ENCODE measurements around the gene ERP29. TPM values are rescaled to one million over a fixed set of nuclear protein-coding genes. Genes with fewer than 3 reads are reported as not detected.
"Not testable (repeated sequence)": the region's sequence is repeated elsewhere in the genome, so short reads cannot be mapped to it uniquely, and the experiment has no call there.

Gene ERP29
- total and polyA plus RNA-seq, 4 donors: 35.6 to 140 (median 57.1) TPM

DNA sequence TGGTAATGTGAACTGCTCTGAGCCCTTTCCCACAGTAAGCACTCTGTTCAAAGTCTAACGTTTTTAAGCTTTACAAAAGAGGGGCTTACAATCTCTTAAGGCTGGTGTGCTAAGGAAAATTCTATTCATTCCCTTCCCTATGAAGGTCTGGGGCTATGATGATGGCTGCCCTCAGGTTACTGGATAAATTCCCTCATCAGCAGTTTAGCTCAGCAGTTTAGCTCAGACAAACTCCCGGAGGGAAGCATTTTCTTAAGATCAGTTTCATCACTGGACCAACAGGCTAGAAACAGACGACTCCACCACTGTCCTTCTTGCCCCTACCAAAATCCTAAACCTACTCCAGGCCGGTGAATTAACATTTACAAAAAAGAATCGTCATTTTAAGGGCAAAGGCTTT, 19.1 kb downstream of the ERP29 start (continued):
- TF ChIP-seq, protein P1, sequence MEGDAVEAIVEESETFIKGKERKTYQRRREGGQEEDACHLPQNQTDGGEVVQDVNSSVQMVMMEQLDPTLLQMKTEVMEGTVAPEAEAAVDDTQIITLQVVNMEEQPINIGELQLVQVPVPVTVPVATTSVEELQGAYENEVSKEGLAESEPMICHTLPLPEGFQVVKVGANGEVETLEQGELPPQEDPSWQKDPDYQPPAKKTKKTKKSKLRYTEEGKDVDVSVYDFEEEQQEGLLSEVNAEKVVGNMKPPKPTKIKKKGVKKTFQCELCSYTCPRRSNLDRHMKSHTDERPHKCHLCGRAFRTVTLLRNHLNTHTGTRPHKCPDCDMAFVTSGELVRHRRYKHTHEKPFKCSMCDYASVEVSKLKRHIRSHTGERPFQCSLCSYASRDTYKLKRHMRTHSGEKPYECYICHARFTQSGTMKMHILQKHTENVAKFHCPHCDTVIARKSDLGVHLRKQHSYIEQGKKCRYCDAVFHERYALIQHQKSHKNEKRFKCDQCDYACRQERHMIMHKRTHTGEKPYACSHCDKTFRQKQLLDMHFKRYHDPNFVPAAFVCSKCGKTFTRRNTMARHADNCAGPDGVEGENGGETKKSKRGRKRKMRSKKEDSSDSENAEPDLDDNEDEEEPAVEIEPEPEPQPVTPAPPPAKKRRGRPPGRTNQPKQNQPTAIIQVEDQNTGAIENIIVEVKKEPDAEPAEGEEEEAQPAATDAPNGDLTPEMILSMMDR (IDR thresholded peaks at IDR 0.05; ENCODE audit: low read depth, low read length, missing input control): no peak

DNA sequence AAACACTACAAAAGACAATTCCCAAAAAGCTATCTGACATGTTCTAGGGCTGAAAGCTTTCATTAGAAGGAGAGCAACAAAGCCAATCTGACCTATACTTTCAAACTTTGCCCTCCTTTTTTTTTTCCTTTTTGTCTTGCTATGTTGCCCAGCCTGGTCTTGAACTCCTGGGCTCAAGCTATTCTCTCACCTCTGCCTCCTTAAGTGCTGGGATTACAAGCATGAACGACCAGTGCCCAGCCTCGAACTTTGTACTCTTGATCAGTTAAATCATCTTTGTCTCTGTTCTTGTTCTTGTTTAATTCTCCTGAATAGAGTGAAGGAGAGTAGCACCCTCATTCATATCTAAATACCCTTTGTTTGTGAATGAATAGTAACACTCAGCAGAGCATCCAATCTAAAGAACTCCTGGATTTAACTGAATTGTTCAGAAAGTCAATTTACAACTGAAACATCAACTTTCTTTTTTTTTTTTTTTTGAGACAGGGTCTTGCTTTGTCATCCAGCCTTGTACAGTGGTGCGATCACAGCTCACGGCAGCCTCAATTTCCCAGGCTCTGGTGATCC, 22.1 kb downstream of the ERP29 start:
- H3K9me3 ChIP-seq (ENCODE audit: control insufficient read depth in 4 of 4, low read length in 3 of 4): no peaks in the 10 kb centered on the region
- no peaks in the 10 kb centered on the region for H3K4me1 ChIP-seq (ENCODE audit: control insufficient read depth in 4 of 4, insufficient read depth in 4 of 4, low read length in 3 of 4)
- H3K9ac ChIP-seq (ENCODE audit: low read depth in 1 of 2, low read length in 2 of 2): no peak overlapping the region
- WGBS: 80% methylated on average over 4 of the region's 4 CpGs
- TF ChIP-seq, protein P2, sequence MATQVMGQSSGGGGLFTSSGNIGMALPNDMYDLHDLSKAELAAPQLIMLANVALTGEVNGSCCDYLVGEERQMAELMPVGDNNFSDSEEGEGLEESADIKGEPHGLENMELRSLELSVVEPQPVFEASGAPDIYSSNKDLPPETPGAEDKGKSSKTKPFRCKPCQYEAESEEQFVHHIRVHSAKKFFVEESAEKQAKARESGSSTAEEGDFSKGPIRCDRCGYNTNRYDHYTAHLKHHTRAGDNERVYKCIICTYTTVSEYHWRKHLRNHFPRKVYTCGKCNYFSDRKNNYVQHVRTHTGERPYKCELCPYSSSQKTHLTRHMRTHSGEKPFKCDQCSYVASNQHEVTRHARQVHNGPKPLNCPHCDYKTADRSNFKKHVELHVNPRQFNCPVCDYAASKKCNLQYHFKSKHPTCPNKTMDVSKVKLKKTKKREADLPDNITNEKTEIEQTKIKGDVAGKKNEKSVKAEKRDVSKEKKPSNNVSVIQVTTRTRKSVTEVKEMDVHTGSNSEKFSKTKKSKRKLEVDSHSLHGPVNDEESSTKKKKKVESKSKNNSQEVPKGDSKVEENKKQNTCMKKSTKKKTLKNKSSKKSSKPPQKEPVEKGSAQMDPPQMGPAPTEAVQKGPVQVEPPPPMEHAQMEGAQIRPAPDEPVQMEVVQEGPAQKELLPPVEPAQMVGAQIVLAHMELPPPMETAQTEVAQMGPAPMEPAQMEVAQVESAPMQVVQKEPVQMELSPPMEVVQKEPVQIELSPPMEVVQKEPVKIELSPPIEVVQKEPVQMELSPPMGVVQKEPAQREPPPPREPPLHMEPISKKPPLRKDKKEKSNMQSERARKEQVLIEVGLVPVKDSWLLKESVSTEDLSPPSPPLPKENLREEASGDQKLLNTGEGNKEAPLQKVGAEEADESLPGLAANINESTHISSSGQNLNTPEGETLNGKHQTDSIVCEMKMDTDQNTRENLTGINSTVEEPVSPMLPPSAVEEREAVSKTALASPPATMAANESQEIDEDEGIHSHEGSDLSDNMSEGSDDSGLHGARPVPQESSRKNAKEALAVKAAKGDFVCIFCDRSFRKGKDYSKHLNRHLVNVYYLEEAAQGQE (IDR thresholded peaks at IDR 0.05): no peak
- TF ChIP-seq, protein P3, sequence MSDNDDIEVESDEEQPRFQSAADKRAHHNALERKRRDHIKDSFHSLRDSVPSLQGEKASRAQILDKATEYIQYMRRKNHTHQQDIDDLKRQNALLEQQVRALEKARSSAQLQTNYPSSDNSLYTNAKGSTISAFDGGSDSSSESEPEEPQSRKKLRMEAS (IDR thresholded peaks at IDR 0.05): no peak
- TF ChIP-seq, protein P4, sequence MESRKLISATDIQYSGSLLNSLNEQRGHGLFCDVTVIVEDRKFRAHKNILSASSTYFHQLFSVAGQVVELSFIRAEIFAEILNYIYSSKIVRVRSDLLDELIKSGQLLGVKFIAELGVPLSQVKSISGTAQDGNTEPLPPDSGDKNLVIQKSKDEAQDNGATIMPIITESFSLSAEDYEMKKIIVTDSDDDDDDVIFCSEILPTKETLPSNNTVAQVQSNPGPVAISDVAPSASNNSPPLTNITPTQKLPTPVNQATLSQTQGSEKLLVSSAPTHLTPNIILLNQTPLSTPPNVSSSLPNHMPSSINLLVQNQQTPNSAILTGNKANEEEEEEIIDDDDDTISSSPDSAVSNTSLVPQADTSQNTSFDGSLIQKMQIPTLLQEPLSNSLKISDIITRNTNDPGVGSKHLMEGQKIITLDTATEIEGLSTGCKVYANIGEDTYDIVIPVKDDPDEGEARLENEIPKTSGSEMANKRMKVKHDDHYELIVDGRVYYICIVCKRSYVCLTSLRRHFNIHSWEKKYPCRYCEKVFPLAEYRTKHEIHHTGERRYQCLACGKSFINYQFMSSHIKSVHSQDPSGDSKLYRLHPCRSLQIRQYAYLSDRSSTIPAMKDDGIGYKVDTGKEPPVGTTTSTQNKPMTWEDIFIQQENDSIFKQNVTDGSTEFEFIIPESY (IDR thresholded peaks at IDR 0.05): no peak
- TF ChIP-seq FOXA1 (IDR thresholded peaks at IDR 0.05): no peak
- no peak for TF ChIP-seq GABPA (IDR thresholded peaks at IDR 0.05 in 1 of 2, conservative IDR thresholded peaks at IDR 0.05 in 1 of 2)
- TF ChIP-seq HNF4G (IDR thresholded peaks at IDR 0.05): no peak
- TF ChIP-seq HNF4A (conservative IDR thresholded peaks at IDR 0.05): no peak
- TF ChIP-seq, protein P1 (IDR thresholded peaks at IDR 0.05; ENCODE audit: low read depth, low read length, missing input control): no peak
- TF ChIP-seq TAF1 (conservative IDR thresholded peaks at IDR 0.05): no peak
- TF ChIP-seq, protein P5, sequence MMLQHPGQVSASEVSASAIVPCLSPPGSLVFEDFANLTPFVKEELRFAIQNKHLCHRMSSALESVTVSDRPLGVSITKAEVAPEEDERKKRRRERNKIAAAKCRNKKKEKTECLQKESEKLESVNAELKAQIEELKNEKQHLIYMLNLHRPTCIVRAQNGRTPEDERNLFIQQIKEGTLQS (IDR thresholded peaks at IDR 0.05): no peak
- TF ChIP-seq FOXA2 (IDR thresholded peaks at IDR 0.05): no peak
- no peak for TF ChIP-seq RXRA (IDR thresholded peaks at IDR 0.05)
- TF ChIP-seq EGR1 (IDR thresholded peaks at IDR 0.05; ENCODE audit: low read depth in 2 of 2): no peak
- TF ChIP-seq YY1 (IDR thresholded peaks at IDR 0.05): no peak
- TF ChIP-seq JUND (IDR thresholded peaks at IDR 0.05): no peak
- H3K27me3 ChIP-seq (ENCODE audit: control insufficient read depth in 4 of 4, insufficient read depth in 4 of 4, low read length in 3 of 4): no peaks in the 10 kb centered on the region
- H3K36me3 ChIP-seq (ENCODE audit: control insufficient read depth in 4 of 4, insufficient read depth in 3 of 4, low read depth in 1 of 4, low read length in 3 of 4): peaks cover 8 to 59% (median 46%) of the 10 kb centered on the region in 4 donors
- no peak overlapping the region for H3K4me3 ChIP-seq (ENCODE audit: low read depth in 1 of 3, low read length in 3 of 3)
- no peak overlapping the region for H3K27ac ChIP-seq (ENCODE audit: low read depth in 1 of 2, low read length in 2 of 2)
- no peak for DNase-seq (ENCODE audit: low spot score)

DNA sequence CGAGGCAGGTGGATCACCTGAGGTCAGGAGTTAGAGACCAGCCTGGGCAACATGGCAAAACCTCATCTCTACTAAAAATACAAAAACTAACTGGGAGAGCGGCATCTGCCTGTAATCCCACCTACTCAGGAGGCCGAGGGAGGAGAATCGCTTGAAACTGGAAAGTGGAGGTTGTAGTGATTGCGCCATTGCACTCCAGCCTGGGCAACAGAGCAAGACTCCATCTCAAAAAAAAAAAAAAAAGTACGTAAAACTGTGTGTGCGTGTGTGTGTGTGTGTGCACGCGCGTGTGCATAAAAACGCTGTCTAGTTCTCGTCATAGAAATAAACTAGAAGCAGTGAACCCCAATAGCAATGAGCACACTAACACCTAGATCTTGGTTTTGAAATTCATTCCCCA, 23.4 kb downstream of the ERP29 start:
- H3K27me3 ChIP-seq (ENCODE audit: control insufficient read depth in 4 of 4, insufficient read depth in 4 of 4, low read length in 3 of 4); H3K27ac ChIP-seq (ENCODE audit: low read depth in 1 of 2, low read length in 2 of 2); H3K4me3 ChIP-seq (ENCODE audit: low read depth in 1 of 3, low read length in 3 of 3); H3K9me3 ChIP-seq (ENCODE audit: control insufficient read depth in 4 of 4, low read length in 3 of 4); DNase-seq (ENCODE audit: low spot score); H3K9ac ChIP-seq (ENCODE audit: low read depth in 1 of 2, low read length in 2 of 2); H3K4me1 ChIP-seq (ENCODE audit: control insufficient read depth in 4 of 4, insufficient read depth in 4 of 4, low read length in 3 of 4): not testable (repeated sequence)
- 97% methylated on average over 12 of the region's 12 CpGs for WGBS
- peaks cover 8 to 60% (median 49%) of the 10 kb centered on the region in 4 donors for H3K36me3 ChIP-seq (ENCODE audit: control insufficient read depth in 4 of 4, insufficient read depth in 3 of 4, low read depth in 1 of 4, low read length in 3 of 4)
